ENCODE measurements around the gene ABCG5. TPM values are rescaled to one million over a fixed set of nuclear protein-coding genes. Genes with fewer than 3 reads are reported as not detected.

The ABCG5 gene
- total RNA-seq, 1 donor: not detected

- Histone ChIP-seq H3K4me1 (ENCODE audit: insufficient read depth, low read length) (no peaks in the 10 kb centered on the region), H3K4me3 (ENCODE audit: insufficient read depth, low read length) (no peak overlapping the region), H3K4me2 (ENCODE audit: insufficient read depth, low read length) (no peak overlapping the region), H3K79me2 (ENCODE audit: insufficient read depth, low read length) (no peaks in the 10 kb centered on the region), H4K20me1 (ENCODE audit: insufficient read depth, low read length) (no peaks in the 10 kb centered on the region), H3K27ac (ENCODE audit: low read depth, low read length) (no peak overlapping the region), H3K9me3 (ENCODE audit: low read depth, low read length) (no peaks in the 10 kb centered on the region), H3K36me3 (ENCODE audit: insufficient read depth, low read length) (no peaks in the 10 kb centered on the region), H3K27me3 (ENCODE audit: insufficient read depth, low read length) (peaks cover 59% of the 10 kb centered on the region), H2AFZ (ENCODE audit: low read length) (no peak overlapping the region)
- no peak for DNase-seq (ENCODE audit: insufficient read length, low spot score, missing footprints)
- no peak for TF ChIP-seq CTCF (IDR thresholded peaks at IDR 0.05; ENCODE audit: extremely low read depth, low read depth, low read length)
Measured at GRCh38 chr2:43854671-43855070, 16.0 kb upstream of the ABCG5 start.

GRCh38 chr2:43853141-43854081, 14.8 kb upstream of the ABCG5 start:
- TF ChIP-seq CTCF (IDR thresholded peaks at IDR 0.05; ENCODE audit: extremely low read depth, low read depth, low read length): no peak
- no peak for DNase-seq (ENCODE audit: insufficient read length, low spot score, missing footprints)
- no peak overlapping the region for H3K4me3 ChIP-seq (ENCODE audit: insufficient read depth, low read length)
- no peaks in the 10 kb centered on the region for H3K4me1 ChIP-seq (ENCODE audit: insufficient read depth, low read length)
- H3K27ac ChIP-seq (ENCODE audit: low read depth, low read length): no peak overlapping the region
- no peaks in the 10 kb centered on the region for H4K20me1 ChIP-seq (ENCODE audit: insufficient read depth, low read length)
- H3K36me3 ChIP-seq (ENCODE audit: insufficient read depth, low read length): no peaks in the 10 kb centered on the region
- no peaks in the 10 kb centered on the region for H3K79me2 ChIP-seq (ENCODE audit: insufficient read depth, low read length)
- no peaks in the 10 kb centered on the region for H3K9me3 ChIP-seq (ENCODE audit: low read depth, low read length)
- H2AFZ ChIP-seq (ENCODE audit: low read length): no peak overlapping the region
- no peak overlapping the region for H3K4me2 ChIP-seq (ENCODE audit: insufficient read depth, low read length)
- H3K27me3 ChIP-seq (ENCODE audit: insufficient read depth, low read length): peaks cover 47% of the 10 kb centered on the region

- no peak for TF ChIP-seq CTCF (IDR thresholded peaks at IDR 0.05; ENCODE audit: extremely low read depth, low read depth, low read length)
Measured at GRCh38 chr2:43852196-43852730, 13.6 kb upstream of the ABCG5 start.

More at GRCh38 chr2:43852196-43852730, 13.6 kb upstream of the ABCG5 start:
- no peaks in the 10 kb centered on the region for H3K79me2 ChIP-seq (ENCODE audit: insufficient read depth, low read length)
- H3K9me3 ChIP-seq (ENCODE audit: low read depth, low read length): no peaks in the 10 kb centered on the region
- H3K4me3 ChIP-seq (ENCODE audit: insufficient read depth, low read length): no peak overlapping the region
- no peaks in the 10 kb centered on the region for H3K4me1 ChIP-seq (ENCODE audit: insufficient read depth, low read length)
- H2AFZ ChIP-seq (ENCODE audit: low read length): no peak overlapping the region
- no peak for DNase-seq (ENCODE audit: insufficient read length, low spot score, missing footprints)
- no peak overlapping the region for H3K4me2 ChIP-seq (ENCODE audit: insufficient read depth, low read length)
- peaks cover 42% of the 10 kb centered on the region for H3K27me3 ChIP-seq (ENCODE audit: insufficient read depth, low read length)
- no peak overlapping the region for H3K27ac ChIP-seq (ENCODE audit: low read depth, low read length)
- H3K36me3 ChIP-seq (ENCODE audit: insufficient read depth, low read length): no peaks in the 10 kb centered on the region
- H4K20me1 ChIP-seq (ENCODE audit: insufficient read depth, low read length): no peaks in the 10 kb centered on the region

Data from osteoblast (primary cell).